ENCODE results near the gene ZMYND10.

- TF ChIP-seq CTCF (IDR thresholded peaks at IDR 0.05 in 4 of 5, conservative IDR thresholded peaks at IDR 0.05 in 1 of 5) (no peak), POLR2A (IDR thresholded peaks at IDR 0.05) (no peak)
Observed at GRCh38 chr3:50341537-50341936, 4.0 kb downstream of the ZMYND10 start.

Measured in gastrocnemius medialis (tissue), 4 donors.